Hepatocyte (in vitro differentiated cells): ENCODE data around the gene CCDC112.

Experiments used
- CTCF ChIP-seq: fragments of 200-600 bp; sonication (generic); IDR thresholded peaks from 2 replicates; pipeline ENCODE4 v1.5.1; 2016; ENCODE audit warnings: antibody characterized with exemption, mild to moderate bottlenecking; ENCODE audit not compliant: poor library complexity
- EZH2 ChIP-seq: fragments of 200-600 bp; sonication (generic); IDR thresholded peaks from 2 replicates; pipeline ENCODE4 v1.6.1; 2016; ENCODE audit warnings: antibody characterized with exemption, mild to moderate bottlenecking, borderline replicate concordance
- EZH2phosphoT487 ChIP-seq: fragments of 200-600 bp; sonication (generic); IDR thresholded peaks from one replicate; pipeline ENCODE4 v1.6.1; 2018; ENCODE audit warnings: antibody characterized with exemption, mild to moderate bottlenecking, low read depth, moderate library complexity; ENCODE audit not compliant: unreplicated experiment, severe bottlenecking

- no peak for TF ChIP-seq CTCF
- no peak for TF ChIP-seq EZH2phosphoT487
- no peak for TF ChIP-seq EZH2
These were observed 59.9 kb downstream of the CCDC112 start for GRCh38 chr5:115236599-115236998.
